WTC11 (cell line): Measurements from ENCODE around the gene PTPN2.

ENCODE experiments used
- ESRRA ChIP-seq: sonication (generic); formaldehyde crosslinking; IDR thresholded peaks from 2 replicates; pipeline ENCODE4 v1.8.1; 2022; ENCODE audit warnings: mild to moderate bottlenecking, missing genetic modification reagents, borderline replicate concordance
- GRHL2 ChIP-seq: fragments of 250-450 bp; sonication (Bioruptor Pico); IDR thresholded peaks from 2 replicates; pipeline ENCODE4 v1.8.0; 2022; ENCODE audit warnings: mild to moderate bottlenecking, moderate library complexity; ENCODE audit not compliant: insufficient replicate concordance, severe bottlenecking
- HMGXB4 ChIP-seq: sonication (generic); formaldehyde crosslinking; IDR thresholded peaks from 2 replicates; pipeline ENCODE4 v1.8.1; 2023; ENCODE audit warnings: mild to moderate bottlenecking, moderate library complexity, missing genetic modification reagents
- KAT7 ChIP-seq: sonication (generic); formaldehyde crosslinking; IDR thresholded peaks from 2 replicates; pipeline ENCODE4 v1.8.1; 2023; ENCODE audit warnings: missing genetic modification reagents, mild to moderate bottlenecking, borderline replicate concordance
- MXD4 ChIP-seq: fragments of 250-450 bp; sonication (Bioruptor Pico); IDR thresholded peaks from 2 replicates; pipeline ENCODE4 v1.8.0; 2021; ENCODE audit warnings: mild to moderate bottlenecking, moderate library complexity, borderline replicate concordance
- NR2C2 ChIP-seq: sonication (generic); formaldehyde crosslinking; IDR thresholded peaks from 2 replicates; pipeline ENCODE4 v1.8.0; 2022; ENCODE audit warnings: mild to moderate bottlenecking, missing genetic modification reagents
- RORB ChIP-seq: fragments of 250-450 bp; sonication (Bioruptor Pico); IDR thresholded peaks from 2 replicates; pipeline ENCODE4 v1.9.0; 2021; ENCODE audit warnings: mild to moderate bottlenecking
- TEAD4 ChIP-seq: sonication (generic); formaldehyde crosslinking; IDR thresholded peaks from 2 replicates; pipeline ENCODE4 v1.8.0; 2022; ENCODE audit warnings: mild to moderate bottlenecking, missing genetic modification reagents
- ZNF416 ChIP-seq: fragments of 250-450 bp; sonication (Bioruptor Pico); IDR thresholded peaks from 2 replicates; pipeline ENCODE4 v1.9.0; 2021; ENCODE audit warnings: mild to moderate bottlenecking, inconsistent platforms
- TF ChIP-seq, protein P1 (sequence below): fragments of 200-600 bp; IDR thresholded peaks from 2 replicates; pipeline ENCODE4 v1.8.0; 2022; ENCODE audit warnings: antibody characterized with exemption
- TF ChIP-seq, protein P2 (sequence below): sonication (generic); formaldehyde crosslinking; conservative IDR thresholded peaks from 2 replicates; pipeline ENCODE4 v1.8.1; 2023; ENCODE audit warnings: mild to moderate bottlenecking, low read depth, missing genetic modification reagents, moderate library complexity
- TF ChIP-seq, protein P3 (sequence below): sonication (generic); formaldehyde crosslinking; IDR thresholded peaks from 2 replicates; pipeline ENCODE4 v1.8.1; 2022; ENCODE audit warnings: mild to moderate bottlenecking, moderate library complexity, missing genetic modification reagents
- TF ChIP-seq, protein P4 (sequence below): sonication (generic); formaldehyde crosslinking; IDR thresholded peaks from 2 replicates; pipeline ENCODE4 v1.8.0; 2022; ENCODE audit warnings: mild to moderate bottlenecking, missing genetic modification reagents
- TF ChIP-seq, protein P5 (sequence below): sonication (generic); formaldehyde crosslinking; IDR thresholded peaks from 2 replicates; pipeline ENCODE4 v1.8.1; 2022; ENCODE audit warnings: low read depth, missing genetic modification reagents, borderline replicate concordance

DNA sequence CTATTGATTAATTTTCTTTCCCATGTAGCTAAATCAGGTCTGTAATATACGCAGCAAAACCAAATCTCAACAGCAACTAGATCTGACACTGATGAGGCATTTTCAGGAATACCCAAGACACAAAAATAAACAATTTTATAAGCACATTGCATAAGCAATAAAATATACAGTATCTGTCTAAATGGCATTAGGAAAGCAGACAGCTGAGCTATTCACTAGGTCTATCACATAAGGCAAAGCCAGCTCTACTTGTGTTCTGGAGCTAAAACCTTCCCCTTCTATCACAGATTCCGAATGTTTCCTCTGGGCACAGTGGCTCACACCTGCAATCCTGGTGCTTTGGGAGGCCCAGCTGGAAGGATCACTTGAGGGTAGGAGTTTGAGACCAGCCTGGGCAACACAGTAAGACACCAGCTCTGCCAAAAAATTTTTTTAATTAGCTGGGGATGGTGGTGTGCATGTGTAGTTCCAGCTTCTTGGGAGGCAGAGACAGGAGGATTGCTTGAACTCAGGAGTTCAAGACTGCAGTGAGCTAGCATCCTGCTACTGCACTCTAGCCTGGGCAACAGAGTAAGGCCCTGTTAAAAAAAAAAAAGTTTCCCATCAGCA is 21.1 kb downstream of the PTPN2 start:
- TF ChIP-seq MXD4 (no peak), TEAD4 (CRISPR knock-in tag) (no peak), ESRRA (CRISPR knock-in tag) (no peak), NR2C2 (CRISPR knock-in tag) (no peak), RORB (CRISPR knock-in tag) (no peak), HMGXB4 (CRISPR knock-in tag) (no peak), GRHL2 (no peak), KAT7 (CRISPR knock-in tag) (no peak), ZNF416 (CRISPR knock-in tag) (no peak)
- TF ChIP-seq, protein P1, sequence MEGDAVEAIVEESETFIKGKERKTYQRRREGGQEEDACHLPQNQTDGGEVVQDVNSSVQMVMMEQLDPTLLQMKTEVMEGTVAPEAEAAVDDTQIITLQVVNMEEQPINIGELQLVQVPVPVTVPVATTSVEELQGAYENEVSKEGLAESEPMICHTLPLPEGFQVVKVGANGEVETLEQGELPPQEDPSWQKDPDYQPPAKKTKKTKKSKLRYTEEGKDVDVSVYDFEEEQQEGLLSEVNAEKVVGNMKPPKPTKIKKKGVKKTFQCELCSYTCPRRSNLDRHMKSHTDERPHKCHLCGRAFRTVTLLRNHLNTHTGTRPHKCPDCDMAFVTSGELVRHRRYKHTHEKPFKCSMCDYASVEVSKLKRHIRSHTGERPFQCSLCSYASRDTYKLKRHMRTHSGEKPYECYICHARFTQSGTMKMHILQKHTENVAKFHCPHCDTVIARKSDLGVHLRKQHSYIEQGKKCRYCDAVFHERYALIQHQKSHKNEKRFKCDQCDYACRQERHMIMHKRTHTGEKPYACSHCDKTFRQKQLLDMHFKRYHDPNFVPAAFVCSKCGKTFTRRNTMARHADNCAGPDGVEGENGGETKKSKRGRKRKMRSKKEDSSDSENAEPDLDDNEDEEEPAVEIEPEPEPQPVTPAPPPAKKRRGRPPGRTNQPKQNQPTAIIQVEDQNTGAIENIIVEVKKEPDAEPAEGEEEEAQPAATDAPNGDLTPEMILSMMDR = no peak
- TF ChIP-seq, protein P2, sequence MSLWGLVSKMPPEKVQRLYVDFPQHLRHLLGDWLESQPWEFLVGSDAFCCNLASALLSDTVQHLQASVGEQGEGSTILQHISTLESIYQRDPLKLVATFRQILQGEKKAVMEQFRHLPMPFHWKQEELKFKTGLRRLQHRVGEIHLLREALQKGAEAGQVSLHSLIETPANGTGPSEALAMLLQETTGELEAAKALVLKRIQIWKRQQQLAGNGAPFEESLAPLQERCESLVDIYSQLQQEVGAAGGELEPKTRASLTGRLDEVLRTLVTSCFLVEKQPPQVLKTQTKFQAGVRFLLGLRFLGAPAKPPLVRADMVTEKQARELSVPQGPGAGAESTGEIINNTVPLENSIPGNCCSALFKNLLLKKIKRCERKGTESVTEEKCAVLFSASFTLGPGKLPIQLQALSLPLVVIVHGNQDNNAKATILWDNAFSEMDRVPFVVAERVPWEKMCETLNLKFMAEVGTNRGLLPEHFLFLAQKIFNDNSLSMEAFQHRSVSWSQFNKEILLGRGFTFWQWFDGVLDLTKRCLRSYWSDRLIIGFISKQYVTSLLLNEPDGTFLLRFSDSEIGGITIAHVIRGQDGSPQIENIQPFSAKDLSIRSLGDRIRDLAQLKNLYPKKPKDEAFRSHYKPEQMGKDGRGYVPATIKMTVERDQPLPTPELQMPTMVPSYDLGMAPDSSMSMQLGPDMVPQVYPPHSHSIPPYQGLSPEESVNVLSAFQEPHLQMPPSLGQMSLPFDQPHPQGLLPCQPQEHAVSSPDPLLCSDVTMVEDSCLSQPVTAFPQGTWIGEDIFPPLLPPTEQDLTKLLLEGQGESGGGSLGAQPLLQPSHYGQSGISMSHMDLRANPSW (CRISPR knock-in tag) = no peak
- TF ChIP-seq, protein P3, sequence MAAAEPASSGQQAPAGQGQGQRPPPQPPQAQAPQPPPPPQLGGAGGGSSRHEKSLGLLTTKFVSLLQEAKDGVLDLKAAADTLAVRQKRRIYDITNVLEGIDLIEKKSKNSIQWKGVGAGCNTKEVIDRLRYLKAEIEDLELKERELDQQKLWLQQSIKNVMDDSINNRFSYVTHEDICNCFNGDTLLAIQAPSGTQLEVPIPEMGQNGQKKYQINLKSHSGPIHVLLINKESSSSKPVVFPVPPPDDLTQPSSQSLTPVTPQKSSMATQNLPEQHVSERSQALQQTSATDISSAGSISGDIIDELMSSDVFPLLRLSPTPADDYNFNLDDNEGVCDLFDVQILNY (CRISPR knock-in tag) = no peak
- TF ChIP-seq, protein P4, sequence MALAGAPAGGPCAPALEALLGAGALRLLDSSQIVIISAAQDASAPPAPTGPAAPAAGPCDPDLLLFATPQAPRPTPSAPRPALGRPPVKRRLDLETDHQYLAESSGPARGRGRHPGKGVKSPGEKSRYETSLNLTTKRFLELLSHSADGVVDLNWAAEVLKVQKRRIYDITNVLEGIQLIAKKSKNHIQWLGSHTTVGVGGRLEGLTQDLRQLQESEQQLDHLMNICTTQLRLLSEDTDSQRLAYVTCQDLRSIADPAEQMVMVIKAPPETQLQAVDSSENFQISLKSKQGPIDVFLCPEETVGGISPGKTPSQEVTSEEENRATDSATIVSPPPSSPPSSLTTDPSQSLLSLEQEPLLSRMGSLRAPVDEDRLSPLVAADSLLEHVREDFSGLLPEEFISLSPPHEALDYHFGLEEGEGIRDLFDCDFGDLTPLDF (CRISPR knock-in tag) = no peak
- TF ChIP-seq, protein P5, sequence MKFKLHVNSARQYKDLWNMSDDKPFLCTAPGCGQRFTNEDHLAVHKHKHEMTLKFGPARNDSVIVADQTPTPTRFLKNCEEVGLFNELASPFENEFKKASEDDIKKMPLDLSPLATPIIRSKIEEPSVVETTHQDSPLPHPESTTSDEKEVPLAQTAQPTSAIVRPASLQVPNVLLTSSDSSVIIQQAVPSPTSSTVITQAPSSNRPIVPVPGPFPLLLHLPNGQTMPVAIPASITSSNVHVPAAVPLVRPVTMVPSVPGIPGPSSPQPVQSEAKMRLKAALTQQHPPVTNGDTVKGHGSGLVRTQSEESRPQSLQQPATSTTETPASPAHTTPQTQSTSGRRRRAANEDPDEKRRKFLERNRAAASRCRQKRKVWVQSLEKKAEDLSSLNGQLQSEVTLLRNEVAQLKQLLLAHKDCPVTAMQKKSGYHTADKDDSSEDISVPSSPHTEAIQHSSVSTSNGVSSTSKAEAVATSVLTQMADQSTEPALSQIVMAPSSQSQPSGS (CRISPR knock-in tag) = no peak
